HL-60/S4 treated with phorbol 12-myristate 13-acetate at 8.2 ng/mL for 4 days and 3 days (cell line): Measurements from ENCODE around the gene SMAD7.

Experiments
- in situ Hi-C: fragments of 300-500 bp; cut with MboI; formaldehyde crosslinking; loops from 2 replicates; pipeline ENCODE4 v1.15.0; 2022; ENCODE audit warnings: low sequenced_read_pairs

Gene SMAD7

DNA sequence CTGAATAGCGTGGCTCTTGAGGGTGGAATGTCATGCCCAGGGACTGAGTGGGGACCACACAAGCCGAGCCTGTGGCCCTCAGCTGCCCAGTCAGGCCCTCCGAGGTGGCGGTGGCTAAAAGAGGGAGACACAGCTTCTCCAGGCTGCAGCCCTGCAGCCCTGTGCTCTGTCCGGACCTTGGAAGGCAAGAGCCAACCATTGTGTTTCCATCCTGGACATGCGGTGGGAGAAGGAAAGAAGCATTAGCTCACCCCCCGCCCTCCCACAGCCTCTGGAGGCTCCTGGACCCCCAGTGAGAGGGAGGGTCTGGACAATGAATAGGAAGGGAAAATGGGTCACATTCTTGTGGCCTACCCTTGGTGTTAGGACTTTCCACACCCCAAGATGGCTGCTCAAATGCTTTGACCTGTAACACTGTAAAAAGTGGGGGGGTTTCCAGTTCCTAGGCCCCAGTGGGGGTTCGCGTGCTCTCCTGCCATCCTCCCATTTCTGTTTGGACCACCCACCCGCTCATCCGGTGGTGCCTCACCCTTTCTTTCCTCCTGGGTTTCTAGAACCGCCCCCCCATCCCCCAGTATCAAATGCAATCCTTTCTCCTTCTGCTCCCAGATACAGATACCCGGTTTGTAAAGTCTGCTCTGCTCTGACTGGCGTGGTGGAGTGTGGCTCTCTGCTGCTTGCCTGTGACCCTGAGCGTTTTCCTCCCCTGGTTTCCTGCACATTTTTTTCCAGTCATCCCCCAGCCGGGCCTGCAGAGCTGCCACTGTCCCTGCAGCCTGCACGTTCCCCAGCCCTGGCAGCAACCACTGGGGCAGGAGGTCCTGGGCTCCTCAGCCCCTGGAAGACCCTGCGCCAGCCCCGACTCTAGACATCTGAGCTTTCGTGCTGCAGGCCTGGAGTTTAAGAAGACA, 36.3 kb upstream of the SMAD7 start:
- in situ Hi-C loops: no loop called here

DNA sequence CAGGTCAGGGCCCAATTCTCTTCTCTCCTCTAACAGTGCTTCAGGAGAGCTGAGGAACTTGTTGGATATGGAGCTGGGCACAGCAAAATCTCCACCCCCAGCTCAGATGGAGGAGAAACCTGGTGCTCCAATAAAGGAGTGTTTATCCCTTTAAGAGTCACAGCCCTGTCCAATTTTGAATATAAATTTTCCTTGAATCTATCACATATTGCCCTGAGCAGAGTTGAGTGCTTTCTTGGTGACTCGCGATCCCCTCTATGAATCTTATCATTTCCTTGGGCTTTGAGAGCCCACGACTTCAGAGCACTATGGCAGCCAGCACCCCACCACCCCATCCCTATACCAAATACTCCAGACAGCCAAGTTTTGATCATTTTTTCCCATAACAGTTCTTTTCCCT, 34.4 kb upstream of the SMAD7 start:
- in situ Hi-C loops: no loop called here

GRCh38 chr18:48983793-48984437, 33.1 kb upstream of the SMAD7 start:
- in situ Hi-C loops: no loop called here

GRCh38 chr18:48982266-48982665, 31.5 kb upstream of the SMAD7 start:
- in situ Hi-C loops: no loop called here

GRCh38 chr18:48979944-48980890, 29.5 kb upstream of the SMAD7 start:
- in situ Hi-C loops: no loop called here

DNA sequence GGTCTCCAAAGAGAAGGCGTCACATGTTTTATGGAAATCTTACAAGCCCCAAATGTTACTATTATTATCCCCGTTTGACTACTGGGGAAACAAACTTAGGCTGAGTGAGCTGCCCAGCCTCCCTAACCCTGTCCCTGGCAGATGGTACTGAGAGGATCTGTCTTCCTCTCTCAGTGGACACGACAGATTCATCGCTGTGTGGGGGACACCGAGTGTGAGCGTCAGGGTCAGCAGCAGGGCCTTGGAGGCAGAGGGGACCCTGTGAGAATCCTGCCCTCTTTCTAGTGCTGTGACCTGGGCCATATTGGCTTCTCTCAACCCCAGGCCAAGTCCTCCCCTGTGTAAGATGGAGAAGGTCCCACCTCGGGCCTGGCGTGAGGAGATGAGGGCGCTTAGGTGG, 27.1 kb upstream of the SMAD7 start:
- in situ Hi-C loops: no loop called here

- in situ Hi-C loops: no loop called here
Measured at GRCh38 chr18:48975817-48976649, 25.3 kb upstream of the SMAD7 start.

- in situ Hi-C loops: no loop called here
Measured at GRCh38 chr18:48975120-48975816, 24.5 kb upstream of the SMAD7 start.

DNA sequence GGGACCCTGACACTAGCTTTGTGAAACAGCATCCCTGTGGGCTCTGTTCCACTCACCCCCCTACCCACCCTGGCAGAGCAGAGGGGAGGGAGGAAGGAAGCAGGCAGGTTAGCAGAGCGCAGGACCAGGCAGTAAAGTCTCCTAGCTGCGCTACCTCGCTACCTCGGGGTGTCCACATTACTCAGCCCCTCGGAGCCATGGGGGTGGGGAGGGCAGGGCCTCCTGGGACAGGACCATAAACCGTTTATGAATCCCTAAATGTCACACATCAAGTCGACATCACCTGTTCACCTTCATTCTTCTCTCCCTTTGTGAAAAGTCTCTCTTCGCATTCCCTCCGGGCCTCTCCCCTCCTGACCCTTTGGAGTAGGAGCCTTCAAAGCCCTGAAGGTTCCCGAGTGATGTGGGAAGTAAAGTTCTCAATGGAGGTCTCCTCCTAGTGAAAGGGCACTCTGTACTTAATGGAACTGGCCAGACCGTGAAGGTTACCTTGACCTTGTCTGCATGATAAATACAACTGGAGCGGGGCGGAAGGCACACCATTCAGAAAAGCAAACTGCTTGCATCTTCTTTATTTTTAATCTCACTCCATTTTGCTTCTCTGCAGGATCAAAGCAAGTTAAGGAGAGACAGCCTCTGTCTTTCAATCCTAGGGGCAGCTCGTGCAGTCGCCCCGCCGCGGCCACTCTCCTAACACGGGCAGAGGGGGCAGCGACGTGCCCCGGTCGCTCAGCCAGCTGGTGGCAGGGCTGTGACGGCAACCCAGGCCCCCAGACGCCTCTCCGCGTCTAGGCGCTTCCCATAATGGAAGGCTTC, 23.7 kb upstream of the SMAD7 start:
- in situ Hi-C loops: no loop called here

GRCh38 chr18:48973731-48974130, 23.0 kb upstream of the SMAD7 start:
- in situ Hi-C loops: no loop called here

DNA sequence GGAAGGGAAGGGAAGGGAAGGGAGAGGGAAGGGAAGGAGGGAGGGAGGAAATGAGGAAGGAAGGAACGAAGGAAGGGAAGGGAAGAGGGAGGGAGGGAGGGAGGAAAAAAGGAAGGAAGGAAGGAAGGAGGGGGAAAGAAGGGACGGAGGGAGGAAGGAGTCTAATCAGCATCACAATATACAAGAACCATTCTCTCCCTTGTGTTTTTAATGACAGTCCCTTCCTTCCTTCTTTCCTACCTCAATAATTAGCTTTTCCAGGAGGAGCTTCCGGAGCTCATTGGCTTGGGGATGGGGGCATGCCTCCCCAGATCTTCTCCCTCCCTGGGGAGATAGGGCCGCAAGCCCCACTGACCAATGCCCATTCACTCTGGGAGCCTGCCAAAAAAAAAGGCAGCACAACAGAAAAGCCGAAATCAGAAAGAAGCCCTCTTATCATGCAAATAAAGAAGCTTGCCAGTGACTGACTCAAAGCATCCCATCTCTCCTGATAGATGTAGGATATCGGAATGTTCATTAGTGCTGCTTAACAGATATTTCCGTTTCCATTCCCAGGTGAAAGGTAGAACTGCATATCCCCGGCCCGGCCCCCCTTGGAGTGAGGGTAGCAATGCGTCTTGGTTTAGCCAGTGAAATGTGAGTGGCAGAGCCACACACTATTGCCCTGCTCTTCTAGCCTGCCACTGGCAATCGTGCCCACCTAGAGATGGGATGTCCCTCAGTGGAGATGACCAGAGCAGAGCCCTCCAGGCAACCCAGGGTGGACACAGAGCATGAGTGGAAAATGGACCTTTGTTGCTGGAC, 17.8 kb upstream of the SMAD7 start:
- in situ Hi-C loops: no loop called here

DNA sequence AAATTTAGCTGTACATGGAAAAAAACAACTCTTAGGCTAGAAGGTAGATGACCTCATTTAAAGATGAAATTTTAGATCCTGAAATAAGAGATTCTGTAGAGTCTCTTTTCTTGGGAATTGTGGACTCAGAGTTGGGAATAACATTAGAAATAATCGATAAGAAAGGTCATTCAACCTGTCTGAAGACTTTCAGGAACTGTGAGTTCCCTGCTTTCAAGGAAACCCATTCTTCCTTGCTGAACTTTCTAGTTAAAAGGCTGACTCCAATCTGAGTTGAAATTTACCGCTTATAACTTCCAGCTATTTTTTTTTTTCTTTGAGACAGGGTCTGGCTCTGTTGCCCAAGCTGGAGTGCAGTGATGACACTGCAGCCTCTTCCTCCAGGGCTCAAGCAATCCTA, 16.8 kb upstream of the SMAD7 start:
- in situ Hi-C loops: no loop called here

- in situ Hi-C loops: no loop called here
Measured at GRCh38 chr18:48966523-48966922, 15.8 kb upstream of the SMAD7 start.

- in situ Hi-C loops: no loop called here
Measured at GRCh38 chr18:48963586-48964470, 13.1 kb upstream of the SMAD7 start.

DNA sequence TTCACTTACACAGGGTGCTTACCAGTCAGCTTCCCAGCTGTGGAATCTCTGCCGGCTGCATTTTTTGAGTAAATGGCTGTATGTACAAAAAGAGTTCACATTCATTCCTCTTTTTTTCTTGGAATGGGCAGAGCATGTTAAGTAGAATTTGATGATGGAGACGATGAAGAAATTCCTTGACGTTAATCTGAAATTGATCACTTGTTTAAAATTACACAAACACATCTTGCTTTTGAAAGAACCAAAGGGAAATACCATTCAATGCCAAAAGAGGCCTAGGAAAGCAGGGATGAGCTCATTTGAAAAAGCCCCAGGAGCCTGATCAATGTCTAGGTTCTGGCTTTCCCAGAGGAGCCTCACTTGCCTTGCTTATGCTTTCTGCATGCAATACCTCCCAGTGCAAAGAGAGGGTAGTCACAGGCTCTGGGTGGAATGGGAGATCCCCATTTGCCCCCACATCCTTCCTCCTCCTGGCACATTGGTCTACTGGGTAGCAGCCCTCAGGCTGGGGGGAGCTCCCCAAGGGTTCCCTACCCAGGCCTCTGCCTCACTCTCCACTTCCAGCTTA, 12.3 kb upstream of the SMAD7 start:
- in situ Hi-C loops: no loop called here

GRCh38 chr18:48962252-48962993, 11.7 kb upstream of the SMAD7 start:
- in situ Hi-C loops: no loop called here
